HG02884 (cell line): ENCODE results near the gene EPN1.

ENCODE experiments used
- ATAC-seq: cut with Tn5 transposase; IDR thresholded peaks from one replicate; pipeline ENCODE4 v1.9.1; 2021; ENCODE audit warnings: mild to moderate bottlenecking, moderate library complexity; ENCODE audit not compliant: unreplicated experiment

Gene EPN1

DNA sequence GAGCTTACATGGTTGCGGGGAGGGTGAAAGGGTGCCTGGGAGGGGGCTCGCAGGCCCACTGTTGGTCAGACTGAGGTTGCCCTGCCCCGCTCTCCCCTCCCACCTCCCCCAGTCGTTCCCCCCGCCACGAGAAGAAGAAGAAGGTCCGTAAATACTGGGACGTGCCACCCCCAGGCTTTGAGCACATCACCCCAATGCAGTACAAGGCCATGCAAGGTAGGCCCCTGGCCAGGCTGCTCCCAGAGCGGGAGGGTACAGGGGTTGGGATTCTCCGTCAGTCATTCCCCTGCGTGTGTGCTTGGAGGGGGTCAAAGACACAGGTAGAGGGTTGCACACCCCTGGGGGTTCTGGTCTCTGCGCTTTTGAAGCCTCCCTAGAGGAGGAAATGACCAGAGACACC is 14.6 kb upstream of the EPN1 start:
- ATAC-seq: no peak

DNA sequence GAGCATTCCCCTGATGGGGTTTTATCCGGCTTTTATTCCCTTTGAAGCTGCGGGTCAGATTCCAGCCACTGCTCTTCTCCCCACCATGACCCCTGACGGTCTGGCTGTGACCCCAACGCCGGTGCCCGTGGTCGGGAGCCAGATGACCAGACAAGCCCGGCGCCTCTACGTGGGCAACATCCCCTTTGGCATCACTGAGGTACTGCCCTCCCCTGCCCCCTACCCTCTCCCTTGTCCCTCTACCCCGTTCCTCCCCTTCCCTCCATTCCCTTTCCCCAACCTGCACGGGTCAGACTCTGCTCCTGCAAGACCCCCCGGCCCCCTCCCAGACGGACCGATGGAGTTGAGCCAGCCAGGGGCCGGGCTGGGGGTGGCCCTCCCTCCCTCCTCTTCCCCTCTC is 14.0 kb upstream of the EPN1 start:
- no peak for ATAC-seq

DNA sequence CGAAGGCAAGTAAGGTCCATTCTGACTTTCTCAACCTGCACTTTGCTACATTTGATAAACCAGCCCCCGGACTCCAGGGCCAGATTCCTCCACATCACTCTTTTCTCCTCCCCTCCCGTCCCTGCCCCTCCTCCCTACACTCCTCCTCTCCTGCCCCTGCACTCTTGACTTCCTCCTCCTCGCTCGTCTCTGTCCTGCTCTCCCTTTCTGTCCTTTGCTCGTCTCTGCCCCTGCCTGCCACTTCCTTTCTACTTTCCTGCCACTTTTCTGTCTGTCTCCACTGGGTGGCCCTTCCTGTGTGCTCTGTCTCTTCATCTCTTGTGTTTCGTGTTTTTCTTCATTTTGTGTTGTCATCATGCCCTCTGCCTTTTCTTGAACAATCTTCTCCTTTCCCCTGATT is 13.2 kb upstream of the EPN1 start:
- no peak for ATAC-seq

DNA sequence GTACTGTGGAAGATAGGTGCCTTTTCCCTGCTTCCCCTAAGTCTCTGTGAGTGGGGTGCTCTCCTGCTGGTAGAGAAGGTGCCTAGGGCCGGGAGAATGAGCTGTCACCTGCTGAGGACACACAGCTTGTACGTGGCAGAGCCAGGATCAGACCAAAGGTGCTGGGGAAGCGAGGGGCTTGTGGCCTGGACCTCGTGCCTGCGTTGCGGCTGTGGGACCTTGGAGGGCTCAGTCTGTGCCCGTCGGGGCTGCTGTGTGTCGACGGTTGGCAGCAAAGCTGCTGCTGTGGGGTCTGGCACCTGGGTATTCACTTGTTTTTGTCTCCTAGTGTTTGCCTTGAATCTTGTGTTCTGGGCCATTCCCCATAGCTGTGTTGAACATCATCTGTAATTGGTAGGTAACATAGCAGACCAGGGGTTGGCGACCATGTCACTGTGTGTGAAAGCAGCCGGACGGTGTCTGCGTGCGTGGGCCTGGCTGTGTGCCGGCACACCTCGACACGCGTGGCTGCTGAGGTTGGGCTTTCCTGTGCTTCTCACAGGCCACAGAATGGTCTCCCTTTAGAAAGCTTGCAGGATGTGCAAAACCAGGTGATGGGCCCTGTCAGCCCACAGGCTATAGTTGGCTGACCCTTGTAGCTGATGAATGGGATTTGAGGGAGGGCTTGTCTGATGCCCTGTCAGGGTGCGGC is 11.0 kb upstream of the EPN1 start:
- no peak for ATAC-seq

DNA sequence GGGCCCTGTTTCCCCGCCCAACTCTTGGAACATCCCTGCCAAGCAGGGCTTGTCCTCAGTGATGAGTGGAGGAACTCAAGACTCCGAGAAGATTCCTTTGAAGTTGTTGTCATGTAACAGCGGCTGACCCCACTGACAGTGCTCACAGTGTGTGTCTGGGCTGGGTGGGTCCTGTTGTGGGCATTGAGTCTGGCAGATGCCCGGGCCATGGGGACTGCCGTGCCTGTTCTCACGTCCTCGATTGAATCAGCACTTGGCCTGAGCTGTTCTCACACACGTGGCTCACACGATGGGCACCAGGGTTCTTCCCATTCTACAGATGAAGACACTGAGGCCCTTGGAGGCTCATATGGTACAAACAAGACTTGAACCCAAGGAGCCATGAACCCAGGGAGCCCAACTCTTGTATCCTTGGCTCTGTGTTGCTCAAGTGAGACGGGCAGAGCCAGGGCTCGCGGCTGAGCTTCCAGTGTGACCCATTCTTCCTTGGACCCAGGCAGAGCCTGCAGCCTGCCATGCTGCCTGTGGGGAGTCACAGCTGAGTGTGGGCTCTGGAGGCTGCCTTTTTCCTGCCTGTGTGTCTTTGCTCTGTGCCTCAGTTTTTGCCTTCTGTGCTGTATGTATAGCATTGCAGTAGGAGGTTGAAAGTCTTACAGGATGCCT is 8.6 kb upstream of the EPN1 start:
- ATAC-seq: no peak

DNA sequence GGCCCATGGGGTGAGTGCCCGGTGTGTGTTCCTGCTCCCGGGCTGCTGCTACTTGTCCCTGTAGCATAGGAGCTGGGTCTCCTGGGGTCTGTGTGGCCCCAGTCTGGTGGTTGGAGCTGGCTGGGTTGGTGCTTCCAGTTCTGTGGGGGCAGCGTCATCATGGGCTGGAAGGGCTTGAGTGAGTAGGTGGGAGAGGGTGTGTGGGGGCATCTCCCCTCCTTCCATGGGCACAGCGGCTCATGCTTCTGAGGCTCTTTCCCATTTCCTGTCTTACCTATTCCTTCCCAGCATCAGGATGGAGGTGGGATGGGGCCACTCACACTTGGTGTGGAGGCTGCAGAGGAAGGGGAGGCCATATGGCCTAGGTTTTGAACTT is 8.0 kb upstream of the EPN1 start:
- no peak for ATAC-seq

DNA sequence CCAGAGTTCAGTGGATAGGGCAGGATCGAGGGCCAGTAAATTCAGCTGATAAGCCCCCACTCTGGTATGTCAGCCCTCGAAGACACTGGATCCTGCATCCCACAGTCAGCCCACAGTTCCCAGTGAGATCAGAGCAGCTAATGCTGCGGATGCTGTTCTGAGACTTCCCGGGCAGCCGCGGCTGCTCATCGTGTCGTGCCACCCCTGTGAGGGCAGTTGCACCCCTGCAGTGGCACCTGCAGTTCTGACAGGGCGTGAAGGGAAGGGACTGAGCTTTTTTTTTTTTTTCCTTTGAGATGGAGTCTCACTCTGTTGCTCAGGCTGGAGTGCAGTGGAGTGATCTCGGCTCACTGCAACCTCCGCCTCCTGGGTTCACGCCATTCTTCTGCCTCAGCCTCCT is 7.5 kb upstream of the EPN1 start:
- no peak for ATAC-seq

DNA sequence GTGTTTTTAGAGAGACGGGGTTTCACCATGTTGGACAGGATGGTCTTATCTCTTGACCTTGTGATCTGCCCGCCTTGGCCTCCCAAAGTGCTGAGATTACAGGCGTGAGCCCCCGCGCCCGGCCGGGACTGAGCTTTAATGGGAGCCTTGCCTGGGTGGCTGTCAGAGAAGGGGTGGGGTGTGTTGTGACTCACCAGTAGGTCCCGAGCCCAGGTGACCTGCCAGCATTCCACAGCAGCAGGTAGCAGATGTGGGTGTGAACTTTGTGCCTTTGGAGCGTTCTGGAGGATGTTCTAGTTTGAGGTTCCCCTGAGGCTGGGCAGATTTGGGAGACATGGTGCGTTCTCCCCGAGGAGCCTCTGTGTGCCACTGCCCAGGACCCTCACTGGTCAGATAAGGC is 7.1 kb upstream of the EPN1 start:
- ATAC-seq: no peak

DNA sequence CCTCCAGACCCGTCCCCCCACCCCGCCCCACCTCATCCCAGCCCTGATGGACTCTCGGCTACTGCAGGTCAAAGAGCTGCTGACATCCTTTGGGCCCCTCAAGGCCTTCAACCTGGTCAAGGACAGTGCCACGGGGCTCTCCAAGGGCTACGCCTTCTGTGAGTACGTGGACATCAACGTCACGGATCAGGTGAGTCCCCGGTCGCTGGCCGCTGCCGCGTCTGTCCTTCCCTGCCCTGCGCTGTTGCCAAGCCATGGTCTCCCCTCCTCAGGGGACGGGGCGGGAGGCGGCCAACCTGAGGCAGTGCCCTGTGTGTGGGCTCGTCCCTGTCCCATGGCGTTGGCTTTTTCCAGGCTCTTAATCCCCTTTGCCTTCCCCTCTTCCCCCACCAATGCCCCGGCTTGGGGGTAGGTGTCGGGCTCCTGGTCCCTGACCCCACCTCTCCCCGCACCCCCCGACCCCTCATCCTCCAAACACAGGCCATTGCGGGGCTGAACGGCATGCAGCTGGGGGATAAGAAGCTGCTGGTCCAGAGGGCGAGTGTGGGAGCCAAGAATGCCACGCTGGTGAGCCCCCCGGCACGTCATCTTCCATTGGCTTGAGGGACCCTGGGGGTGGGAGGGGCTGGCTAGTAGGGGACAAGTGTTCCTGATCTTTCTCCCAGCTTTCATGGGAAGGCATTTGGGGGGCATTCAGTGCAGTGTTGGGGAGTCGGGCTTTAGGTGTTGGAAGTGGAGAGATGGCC is 6.2 kb upstream of the EPN1 start:
- no peak for ATAC-seq

DNA sequence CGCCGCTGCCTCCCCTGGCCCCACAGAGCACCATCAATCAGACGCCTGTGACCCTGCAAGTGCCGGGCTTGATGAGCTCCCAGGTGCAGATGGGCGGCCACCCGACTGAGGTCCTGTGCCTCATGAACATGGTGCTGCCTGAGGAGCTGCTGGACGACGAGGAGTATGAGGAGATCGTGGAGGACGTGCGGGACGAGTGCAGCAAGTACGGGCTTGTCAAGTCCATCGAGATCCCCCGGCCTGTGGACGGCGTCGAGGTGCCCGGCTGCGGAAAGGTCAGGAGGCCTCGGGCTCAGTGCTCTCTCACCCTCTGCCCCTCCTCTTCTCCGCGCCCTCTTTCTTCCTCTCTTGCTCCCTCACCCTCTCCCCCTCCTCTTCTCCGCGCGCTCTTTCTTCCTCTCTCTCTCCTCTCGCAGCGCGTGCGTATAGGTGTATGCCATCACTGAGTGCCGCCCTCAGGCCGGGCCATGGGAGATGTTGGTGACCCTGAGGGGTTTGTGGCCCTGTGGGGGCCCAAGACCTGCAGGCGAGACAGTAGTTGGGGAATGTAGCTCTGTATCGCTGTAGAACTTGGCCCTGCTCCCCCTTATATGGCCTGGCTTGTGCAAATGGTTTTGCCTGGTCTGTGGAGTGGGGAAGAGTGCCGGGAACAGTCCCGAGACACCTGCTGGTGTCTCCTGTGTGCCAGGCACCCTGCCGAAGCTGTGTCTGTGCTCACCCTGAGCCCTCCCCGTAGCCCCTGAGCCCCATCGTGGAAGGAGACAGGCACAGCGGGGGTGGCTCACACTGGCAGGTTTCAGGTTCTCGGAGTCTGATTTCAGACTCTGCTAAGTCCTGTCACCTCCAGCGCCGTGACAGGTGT is 5.4 kb upstream of the EPN1 start:
- no peak for ATAC-seq

DNA sequence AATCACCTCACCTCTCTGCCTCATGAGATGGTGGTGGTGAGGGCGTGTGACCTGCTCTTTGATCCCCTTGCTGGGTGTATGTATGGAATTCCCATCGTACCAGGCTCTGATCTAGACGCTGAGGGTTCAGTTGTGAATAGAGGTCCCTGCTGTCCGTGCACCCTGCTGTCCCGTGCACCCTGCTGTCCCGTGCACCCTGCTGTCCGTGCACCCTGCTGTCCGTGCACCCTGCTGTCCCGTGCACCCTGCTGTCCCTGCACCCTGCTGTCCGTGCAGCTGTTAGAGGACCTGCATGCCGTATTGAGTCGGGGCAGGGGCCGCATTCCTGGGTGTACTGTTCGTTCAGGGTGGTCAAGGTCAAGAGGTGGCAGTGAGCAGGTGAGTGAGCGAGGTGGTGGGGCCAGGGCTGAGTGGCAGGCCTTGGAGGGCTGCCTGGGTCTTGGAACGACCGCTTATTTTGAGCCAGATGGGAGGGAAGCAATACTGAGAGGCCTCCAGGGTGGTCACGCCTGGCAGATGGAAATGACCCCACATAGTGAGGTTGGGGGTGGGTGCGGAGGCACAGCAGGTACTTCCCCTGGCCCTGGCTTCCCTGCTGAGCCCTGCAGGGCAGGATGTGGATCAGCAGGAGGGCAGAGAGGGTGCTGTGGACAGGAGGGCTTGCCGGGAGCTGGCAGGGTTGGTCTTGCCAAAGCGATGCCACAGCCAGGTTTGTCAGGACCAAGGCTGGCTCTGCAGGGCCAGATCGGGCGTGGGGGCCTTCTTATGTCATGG is 4.6 kb upstream of the EPN1 start:
- ATAC-seq: no peak

DNA sequence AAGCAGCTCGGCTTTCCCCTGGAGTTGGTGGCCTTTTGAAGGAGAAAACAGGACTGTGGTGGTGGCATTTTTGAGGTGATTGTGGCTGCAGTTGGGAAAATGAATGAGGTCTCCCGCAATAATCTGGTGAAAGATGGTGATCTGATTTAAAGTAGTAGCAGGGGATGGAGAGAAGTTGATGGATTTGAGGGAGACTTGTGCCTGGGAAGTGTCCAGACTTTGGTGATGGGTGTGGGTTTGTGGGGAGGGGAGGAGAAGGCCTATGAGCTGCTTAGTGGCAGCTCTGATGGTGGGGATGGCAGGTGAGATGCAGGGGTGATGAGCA is 4.0 kb upstream of the EPN1 start:
- no peak for ATAC-seq

DNA sequence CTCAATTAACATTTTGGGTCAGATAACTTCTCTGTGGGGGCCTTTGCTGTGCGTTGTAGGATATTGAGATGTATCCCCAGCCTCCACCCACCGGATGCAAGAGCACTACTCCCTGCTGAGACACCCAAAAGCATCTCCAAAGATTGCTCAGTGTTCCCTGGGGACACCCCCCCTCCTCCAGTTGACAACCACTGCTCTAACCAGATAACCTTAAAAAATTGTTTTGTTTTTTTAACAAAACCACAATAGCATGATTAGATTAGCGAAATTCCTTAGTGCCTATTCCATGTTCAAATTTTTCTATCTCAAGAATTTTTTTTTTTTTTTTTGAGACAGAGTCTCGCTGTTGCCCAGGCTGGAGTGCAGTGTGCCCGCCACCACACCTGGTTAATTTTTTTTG is 2.6 kb upstream of the EPN1 start:
- no peak for ATAC-seq

DNA sequence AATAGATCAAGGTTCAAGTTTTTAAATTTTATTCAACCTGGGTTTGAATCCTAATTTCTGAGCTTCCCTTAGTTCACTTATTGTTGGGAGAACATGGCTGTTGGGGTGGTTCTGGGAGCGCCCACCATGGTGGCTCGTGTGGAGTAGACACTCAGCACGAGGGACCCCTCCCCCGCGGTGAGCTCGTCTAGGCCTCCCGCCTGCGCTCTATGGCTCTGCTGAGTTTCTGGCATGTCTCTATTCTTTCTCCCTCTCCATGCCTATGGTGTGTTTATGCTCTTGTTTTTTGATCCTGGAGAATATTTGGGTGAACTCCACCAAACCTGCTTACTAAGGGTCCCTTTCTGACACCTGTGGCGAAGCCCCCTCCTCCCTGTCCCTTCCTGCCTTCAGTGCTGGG is 1.6 kb upstream of the EPN1 start:
- no peak for ATAC-seq

DNA sequence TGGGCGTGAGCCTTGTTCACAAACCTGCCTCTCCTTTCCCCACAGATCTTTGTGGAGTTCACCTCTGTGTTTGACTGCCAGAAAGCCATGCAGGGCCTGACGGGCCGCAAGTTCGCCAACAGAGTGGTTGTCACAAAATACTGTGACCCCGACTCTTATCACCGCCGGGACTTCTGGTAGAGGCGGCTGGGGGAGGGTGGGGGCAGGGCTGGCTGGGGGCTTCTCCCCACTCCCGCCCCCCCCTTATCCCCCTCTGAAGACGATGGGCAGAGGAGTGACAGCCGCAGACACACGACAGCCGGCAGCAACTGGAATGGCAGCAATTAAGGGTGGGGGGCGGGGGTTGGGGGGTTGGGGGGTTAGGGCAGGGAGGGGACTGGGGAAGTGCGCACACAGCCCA is 1.1 kb upstream of the EPN1 start:
- no peak for ATAC-seq

DNA sequence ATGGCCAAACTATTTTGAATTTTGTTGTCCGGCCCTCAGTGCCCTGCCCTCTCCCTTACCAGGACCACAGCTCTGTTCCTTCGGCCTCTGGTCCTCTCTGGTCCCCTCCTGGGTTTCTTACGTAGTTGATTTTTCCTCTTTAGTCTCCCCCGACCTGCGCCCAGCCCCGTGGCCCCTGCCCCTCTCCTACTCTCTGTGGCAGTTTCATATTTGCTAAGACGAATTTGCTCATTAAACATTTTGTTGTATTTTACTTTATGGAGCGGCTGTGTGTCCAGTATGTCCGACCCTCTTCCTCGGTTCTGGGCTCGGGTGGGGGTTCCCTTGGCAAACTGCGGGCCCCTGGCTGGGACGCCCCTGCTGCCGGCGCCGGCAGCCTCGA is 576 bp upstream of the EPN1 start:
- no peak for ATAC-seq

DNA sequence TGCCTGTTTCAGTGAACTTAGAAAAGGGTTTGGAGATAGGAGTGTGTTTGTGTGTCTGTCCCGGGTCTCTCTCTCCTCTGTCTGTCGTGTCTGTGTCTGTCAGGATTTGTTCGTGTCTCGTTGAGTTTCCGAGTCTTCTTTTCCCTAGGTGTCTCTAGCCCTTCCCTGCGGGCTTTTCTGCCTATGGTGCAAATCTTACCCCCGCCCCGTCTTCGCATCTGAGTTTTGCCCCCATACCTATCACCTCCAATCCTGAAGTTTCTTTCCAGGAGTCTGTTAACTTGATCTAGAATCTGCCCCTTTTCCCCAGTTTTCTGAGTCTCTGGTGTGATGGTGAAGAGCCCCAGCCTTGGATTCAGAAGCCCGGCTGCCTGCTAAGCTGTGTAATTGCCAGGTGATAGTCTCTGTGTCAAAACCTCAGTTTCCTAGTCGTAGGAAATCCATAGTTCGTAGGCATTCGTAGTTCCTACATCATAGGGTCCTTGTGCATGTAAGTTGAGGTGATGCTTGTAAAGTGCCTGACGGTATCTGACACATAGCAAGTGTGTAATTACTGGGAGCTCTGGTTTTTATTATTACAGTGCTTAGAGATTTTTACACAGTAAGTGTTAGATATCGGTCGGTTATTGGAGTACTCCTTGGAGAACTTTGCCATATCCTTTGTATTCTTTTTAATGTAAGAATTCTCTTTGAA is 782 bp downstream of the EPN1 start:
- ATAC-seq: no peak

DNA sequence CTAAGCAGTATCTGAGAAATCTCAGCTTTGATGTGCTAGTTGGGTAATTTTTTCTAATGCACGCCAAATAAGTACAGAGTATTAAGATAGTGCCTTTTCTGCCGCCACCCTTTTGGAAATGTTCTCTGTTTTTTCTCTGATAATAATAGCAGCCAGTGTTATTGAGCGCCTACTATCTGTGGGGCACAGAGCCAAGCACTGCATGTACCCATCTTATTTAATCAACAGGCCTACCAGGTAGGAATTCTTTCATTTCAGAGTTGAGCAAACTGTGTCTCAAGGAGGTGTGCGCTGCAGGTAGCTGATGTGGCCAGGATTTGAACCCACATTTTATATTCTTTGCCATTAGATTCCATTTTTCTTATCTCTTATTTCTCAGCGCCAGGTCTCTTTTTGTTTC is 1.4 kb downstream of the EPN1 start:
- no peak for ATAC-seq

DNA sequence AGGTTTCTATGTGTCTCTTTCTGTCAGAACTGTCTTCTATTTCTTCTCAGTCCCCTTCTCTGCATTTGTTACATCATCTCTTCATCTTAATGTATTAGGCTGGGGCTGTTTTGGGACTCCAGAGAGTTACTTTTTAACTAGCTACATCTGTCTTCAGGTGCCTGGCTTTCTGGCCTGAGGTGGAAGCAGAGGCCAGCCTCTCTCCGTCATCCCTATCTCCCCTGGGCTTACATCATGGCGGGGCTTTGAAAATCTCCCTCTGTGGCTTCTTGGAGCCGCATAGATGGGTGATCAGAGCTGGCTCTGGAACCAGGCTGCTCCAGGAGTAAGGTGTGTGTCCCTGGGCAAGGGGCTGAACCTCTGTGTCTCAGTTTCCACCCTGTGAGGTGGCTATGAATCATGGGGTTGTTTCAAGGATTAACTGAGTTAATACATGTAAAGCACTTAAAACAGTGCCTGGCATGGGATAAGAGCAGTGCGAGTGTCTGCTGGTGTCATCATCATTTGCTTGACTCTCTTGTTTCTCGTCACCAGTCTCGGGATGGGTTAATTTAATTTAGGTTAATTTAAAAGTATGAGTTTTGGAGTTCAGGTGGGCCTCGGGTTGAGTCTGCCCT is 2.0 kb downstream of the EPN1 start:
- ATAC-seq: no peak

DNA sequence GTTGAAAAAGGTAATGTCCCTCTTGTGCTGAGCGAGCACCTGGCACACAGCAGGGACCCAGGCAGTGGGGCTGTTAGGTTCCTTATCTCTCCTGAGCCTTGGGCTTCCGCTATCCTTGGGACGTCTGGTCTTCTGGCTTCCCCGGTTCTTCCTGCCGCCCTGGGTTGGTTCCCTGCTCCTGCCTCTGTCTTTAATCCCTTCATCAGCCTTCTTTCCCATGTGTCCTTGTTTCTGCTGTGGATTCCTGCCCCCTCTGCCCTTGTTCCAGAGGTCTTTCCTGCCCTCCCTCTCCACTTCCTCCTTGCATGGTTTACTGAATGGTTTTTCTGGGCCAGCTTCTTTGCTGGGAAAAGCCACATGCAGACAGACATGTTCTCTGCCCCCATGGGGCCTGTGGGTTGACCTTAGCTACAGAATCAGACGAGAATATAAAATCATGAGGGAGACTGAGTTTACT is 2.6 kb downstream of the EPN1 start:
- ATAC-seq: no peak
